Measurements from ENCODE around the gene ZFP36.

ZFP36 gene

GRCh38 chr19:39407410-39407659 lies 688 bp downstream of the ZFP36 start:
- no peak for DNase-seq

GRCh38 chr19:39407660-39408391 lies 1.2 kb downstream of the ZFP36 start:
- DNase-seq: peak; percentile 46

GRCh38 chr19:39408392-39409207 lies 2.0 kb downstream of the ZFP36 start:
- DNase-seq: no peak

GRCh38 chr19:39409208-39410016 lies 2.8 kb downstream of the ZFP36 start:
- DNase-seq: peak; percentile 33

- peak; percentile 31 for DNase-seq
Measured at GRCh38 chr19:39410017-39410830, 3.6 kb downstream of the ZFP36 start.

- DNase-seq: no peak
Measured at GRCh38 chr19:39410831-39411080, 4.1 kb downstream of the ZFP36 start.

- DNase-seq: no peak
Measured at GRCh38 chr19:39411081-39411831, 4.6 kb downstream of the ZFP36 start.

- DNase-seq: peak; percentile 91
Measured at GRCh38 chr19:39411832-39412099, 5.1 kb downstream of the ZFP36 start.

GRCh38 chr19:39412100-39412866 lies 5.6 kb downstream of the ZFP36 start, which contains the start of gene PLEKHG2:
Gene PLEKHG2 (plus strand): TSS chr19:39412669. CDS start chr19:39414087, 1,418 bp downstream.
- DNase-seq: peak; percentile 98

- no peak for DNase-seq
Measured at GRCh38 chr19:39412867-39413271, 6.2 kb downstream of the ZFP36 start.

- peak; percentile 46 for DNase-seq
Measured at GRCh38 chr19:39413272-39413910, 6.7 kb downstream of the ZFP36 start.

GRCh38 chr19:39413911-39414608 lies 7.4 kb downstream of the ZFP36 start:
- DNase-seq: no peak

- DNase-seq: no peak
Measured at GRCh38 chr19:39415111-39416046, 8.7 kb downstream of the ZFP36 start.

- DNase-seq: no peak
Measured at GRCh38 chr19:39416152-39417120, 9.8 kb downstream of the ZFP36 start.

- DNase-seq: no peak
Measured at GRCh38 chr19:39417463-39418181, 11.0 kb downstream of the ZFP36 start.

- no peak for DNase-seq
Measured at GRCh38 chr19:39419003-39419402, 12.4 kb downstream of the ZFP36 start.

GRCh38 chr19:39420769-39421168 lies 14.1 kb downstream of the ZFP36 start:
- no peak for DNase-seq

All from T1000 (cell line).